HG03175 (cell line): ENCODE results near the gene NWD2.
"Not testable (repeated sequence)": the region's sequence is repeated elsewhere in the genome, so short reads cannot be mapped to it uniquely, and the experiment has no call there.

Experiments
- ATAC-seq: cut with Tn5 transposase; IDR thresholded peaks from one replicate; pipeline ENCODE4 v1.9.1; 2021; ENCODE audit warnings: mild to moderate bottlenecking, moderate library complexity; ENCODE audit not compliant: unreplicated experiment

The NWD2 gene

GRCh38 chr4:37486166-37486565 lies 241.6 kb downstream of the NWD2 start:
- no peak for ATAC-seq

DNA sequence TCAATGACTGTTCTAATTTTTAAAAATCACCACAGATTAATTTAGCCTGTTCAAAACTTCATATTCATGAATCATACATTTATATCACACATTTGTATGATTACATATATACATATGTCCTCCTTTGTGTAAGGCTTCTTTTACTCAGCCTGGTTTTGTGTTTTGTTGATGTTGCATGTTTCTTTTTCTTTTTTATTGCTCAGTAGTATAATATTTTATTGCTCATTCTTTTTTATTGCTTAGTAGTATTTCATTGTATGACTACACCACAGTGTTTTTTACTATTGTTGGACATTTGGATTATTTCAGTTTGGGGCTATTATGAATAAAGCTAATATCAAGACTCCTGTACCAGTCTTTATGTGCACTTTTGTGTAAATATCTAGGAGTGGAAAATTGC lies 243.1 kb downstream of the NWD2 start:
- no peak for ATAC-seq

GRCh38 chr4:37489697-37490096 lies 245.2 kb downstream of the NWD2 start:
- no peak for ATAC-seq

DNA sequence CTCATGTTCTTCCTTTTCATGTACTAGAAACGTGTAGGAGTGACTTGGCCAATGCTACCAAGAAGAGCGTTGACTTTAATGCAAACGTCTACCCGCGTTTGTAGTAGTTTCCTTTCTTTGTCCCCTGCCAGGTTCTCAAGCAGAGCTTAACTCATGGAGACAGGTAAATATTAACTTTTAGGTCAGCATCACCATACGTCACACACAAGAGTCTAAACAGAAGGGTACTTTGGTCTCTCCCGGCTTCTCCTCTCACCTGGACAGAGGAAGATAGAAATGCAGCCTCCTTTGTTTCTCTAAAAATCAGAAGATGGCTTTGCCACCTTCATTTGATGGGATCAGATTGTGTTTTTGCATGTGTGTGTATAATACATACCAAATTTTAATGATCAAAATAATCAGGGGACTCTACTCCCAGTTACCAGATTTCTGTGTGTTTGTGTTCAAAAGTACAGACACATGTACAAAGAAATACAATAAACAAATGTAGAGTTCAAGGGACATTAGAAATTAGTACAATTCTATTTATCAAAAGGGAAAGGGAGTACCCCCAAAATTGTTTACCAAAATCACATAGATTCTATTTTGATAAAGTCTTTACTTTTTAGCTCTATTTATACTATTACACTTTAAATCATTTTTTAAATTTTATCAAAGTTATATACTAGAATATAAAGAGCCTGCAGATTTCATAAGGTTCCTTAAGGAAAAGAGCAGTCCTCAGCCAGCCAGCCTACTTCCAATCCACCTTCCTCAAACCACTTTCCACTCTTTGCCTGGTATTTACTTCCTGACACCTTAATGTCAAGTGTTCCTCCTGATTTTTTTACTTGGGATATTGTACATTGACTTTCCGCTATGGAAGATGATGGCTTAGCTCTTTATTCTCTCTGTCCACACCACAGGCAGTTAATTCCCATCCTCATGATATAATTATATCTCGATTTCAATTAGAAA lies 246.1 kb downstream of the NWD2 start:
- no peak for ATAC-seq

DNA sequence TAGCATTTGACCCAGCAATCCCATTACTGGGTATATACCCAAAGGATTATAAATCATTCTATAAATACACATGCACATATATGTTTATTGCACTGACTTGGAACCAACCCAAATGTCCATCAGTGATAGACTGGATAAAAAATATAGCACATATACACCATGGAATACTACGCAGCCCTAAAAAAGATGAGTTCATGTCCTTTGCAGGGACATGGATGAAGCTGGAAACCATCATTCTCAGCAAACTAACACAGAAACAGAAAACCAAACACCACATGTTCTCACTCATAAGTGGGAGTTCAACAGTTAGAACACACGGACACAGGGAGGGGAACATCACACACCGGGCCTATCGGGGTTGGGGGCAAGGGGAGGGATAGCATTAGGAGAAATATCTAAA lies 250.8 kb downstream of the NWD2 start:
- not testable (repeated sequence) for ATAC-seq
